HG03442 (cell line): ENCODE data around the gene COL15A1.

Experiments used
- ATAC-seq: cut with Tn5 transposase; IDR thresholded peaks from one replicate; pipeline ENCODE4 v1.9.1; 2021; ENCODE audit warnings: mild to moderate bottlenecking, moderate library complexity; ENCODE audit not compliant: unreplicated experiment

COL15A1 gene

DNA sequence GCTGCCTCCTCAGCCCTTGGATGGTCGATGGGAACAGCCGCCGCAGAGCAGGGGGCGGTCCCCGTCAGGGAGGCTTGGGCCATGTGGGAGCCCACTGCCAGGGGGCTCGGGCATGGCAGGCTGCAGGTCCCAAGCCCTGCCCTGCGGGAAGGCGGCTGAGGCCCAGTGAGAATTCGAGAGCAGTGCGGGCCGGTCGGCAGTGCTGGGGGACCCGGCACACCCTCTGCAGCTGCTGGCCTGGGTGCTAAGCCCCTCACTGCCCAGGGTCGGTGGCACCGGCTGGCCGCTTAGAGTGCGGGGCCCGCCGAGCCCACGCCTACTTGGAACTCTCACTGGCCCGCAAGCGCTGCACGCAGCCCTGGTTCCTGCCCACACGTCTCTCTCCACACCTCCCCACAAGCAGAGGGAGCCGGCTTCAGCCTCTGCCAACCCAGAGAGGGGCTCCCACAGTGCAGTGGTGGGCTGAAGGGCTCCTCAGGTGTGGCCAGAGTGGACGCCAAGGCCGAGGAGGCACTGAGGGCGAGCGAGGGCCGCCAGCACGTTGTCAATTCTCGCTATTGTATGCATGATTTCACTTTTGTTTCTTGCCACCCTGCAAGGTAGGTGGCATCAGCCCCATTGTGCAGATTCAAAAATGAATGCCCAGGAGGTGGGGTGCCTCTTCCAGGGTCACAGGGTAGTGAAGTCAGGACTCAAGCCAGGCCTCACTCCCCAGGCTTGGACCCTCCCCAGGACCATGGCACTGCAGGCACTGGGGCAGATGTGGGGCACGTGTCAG lies 48.6 kb downstream of the COL15A1 start:
- no peak for ATAC-seq

- ATAC-seq, result no peak
Measured at GRCh38 chr9:98992885-98993569, 49.3 kb downstream of the COL15A1 start.

DNA sequence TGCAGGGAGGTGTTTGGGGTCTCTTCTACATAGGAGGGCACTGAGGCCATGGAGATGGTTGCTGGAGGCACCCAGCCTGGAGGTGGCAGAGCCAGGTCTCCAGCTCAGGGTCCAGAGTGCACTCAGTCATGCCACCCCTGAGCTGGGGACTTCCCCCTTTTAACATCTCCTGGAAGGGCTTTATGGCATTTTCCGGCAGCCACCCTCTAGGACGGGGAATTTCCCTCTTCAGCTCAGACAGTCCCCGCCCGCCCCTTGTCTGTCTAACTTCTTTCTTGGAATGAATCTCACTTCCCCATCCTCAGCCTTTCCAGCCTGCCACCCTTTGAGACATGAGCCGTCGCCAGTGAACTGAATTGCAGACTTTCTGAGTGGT lies 49.9 kb downstream of the COL15A1 start:
- peak; percentile 82 for ATAC-seq

DNA sequence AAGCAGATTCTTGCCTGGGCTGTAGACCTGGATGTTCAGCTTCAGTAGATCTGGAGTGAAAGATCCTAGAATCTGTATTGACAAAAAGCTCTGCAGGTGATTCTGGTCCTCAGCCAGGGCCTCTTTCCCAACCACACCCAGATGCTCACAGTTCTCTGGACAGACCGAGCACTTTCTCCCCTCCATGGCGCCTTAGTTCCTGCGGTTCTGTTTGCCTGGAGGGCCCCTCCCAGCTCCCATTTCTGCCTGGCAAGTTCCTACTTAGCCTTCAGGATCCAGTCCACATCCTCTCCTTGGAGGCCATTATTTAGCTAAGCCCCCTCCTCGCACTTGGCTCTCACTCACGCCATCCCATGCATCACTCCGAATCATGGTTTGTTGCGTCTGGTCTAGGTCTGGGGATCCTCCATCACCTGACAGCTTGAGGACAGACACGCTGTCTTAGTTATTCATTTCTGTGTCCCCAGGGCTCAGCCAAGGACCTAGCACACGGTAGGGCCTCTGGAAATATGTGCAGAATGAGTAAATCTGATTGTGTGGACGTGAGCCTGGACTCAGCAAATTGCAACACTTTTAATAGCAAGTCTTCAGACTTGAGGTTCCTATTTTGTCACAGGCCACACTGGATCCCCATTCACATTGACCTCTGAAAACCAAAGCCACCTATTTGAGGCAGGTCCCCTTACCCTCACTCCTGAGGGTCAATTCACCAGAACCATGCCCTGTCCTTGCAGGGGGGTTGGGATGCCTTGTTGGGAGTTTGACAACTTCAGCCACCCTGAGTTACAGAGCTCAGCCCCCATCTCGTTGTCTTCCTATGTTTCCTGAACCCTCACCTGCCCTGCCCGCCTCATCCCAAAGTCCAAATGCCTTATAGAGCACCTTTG lies 50.7 kb downstream of the COL15A1 start:
- no peak for ATAC-seq

DNA sequence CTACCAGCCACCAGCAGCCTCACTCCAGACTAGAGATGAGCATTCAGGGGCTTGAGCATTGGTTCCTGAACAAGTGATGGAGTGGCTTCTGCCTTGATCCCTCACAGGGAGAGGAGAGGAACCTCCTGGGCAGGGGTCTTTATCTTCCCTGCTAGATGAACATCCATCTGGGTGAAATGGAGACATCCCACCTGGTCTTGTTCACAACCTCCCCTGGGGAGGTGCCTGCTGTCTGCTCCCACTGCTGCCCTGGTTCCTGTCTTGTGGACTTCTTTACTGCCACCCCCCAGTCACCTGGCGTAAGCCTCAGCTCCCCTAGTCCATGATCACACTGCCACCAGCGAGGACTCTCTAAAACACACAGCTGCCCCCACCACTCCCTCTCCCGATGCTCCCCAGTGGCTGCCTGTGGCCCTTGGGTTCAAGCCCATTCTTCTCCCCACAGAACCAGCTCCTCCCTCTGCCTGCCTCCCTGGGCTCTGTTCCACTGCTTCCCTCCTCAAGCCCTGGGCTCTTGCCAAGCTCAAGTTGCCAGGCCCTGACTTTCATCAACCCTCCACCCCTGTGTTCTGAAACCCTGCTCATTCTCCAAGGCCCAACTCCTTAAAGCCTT lies 51.5 kb downstream of the COL15A1 start:
- no peak for ATAC-seq

DNA sequence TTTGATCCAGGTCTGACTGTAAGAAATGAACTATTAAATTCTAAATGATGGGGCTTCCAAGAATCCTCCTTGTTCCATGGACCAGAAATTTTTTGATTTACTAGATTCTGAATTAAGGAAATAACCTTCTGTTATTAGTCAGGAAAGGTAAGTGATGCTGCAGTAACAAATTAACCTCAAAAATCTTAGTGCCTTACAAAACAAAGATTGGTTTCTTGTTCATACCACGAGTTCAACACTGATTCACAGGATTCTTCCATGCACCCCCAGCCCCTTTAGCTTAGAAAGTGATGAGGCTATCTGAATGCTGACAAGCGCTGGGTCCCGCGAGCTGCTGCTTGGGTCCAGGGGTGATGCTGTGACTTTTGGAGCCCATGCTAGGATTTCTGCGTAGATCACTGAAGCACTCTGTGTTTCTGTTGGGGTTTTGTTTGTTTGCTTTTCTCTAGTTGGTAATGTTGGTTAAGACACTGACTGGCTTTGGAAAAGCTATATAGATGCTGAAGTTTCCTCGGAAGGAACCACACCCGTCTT lies 52.3 kb downstream of the COL15A1 start:
- no peak for ATAC-seq

DNA sequence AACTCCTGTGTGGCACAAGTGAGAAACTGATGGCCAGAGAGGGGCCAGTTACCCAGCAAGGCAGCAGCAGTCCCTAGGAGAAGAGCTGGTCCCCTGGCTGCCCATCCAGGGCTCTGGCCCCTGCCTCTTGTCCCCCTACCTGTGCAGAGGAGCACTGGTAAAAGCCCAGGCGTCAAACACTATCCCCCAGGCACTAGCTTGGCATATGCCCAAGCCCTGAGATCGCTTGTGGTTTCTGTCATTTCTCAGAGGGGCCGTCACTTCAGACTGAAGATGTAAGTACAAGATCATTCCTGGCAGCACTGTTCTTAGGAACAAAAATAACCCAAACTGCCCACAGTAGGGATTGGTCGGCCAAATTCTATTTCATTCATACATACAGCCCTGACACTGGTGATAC lies 53.9 kb downstream of the COL15A1 start:
- ATAC-seq, result no peak

DNA sequence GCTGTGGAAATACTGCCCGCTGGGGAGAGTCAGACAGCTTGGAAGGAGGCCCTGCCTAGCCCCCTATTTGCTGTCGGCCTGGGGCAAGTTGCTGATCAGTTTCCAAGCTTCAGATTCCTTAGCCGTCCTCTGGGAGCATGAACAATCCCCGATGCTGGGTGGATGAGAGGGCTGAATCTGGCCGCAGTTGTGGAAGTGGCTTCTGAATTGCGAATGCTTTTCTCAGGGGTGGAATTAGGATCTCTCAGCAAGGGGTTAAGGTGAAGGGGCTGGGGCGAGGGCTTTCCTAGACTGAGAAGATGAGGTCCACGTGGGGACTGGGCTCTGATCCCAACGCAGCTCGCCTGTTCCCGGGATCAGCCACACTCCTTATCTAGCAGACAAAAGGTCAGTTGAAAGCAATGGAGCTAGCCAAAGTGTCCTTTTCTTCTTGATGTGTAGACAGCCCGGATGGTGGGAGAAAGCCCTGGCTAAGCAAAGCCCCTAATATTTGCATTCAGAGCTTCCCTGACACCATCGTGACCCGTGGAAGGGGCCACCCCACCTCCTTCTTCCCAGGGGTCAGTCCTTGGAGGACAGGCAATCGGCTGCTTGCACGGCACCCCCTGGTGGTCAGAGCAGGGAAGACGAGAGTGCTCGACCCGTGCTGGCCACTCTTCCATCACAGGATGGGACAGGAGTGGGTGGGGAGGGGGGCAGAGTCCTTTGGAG lies 54.9 kb downstream of the COL15A1 start:
- ATAC-seq, result no peak

DNA sequence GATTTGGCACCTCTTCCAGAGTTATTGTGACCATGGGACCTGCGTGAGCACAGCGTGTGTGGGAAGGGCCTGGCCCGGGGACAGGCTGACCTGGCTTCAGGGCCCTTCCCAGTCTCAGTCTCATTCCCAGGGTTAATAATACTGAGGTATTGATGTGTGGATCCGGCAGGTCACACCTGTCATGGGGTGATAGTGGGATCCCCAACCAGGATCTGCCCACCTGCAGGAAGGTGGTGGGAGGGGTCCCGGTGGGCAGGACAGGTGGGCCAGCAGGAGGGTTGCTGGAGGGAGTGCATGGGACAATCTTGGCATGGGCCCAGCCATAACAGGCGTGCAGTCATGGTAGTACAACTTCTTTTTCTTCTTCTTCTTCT lies 55.4 kb downstream of the COL15A1 start:
- no peak for ATAC-seq

GRCh38 chr9:99000476-99001395 lies 57.0 kb downstream of the COL15A1 start:
- ATAC-seq, result peak; percentile 43

DNA sequence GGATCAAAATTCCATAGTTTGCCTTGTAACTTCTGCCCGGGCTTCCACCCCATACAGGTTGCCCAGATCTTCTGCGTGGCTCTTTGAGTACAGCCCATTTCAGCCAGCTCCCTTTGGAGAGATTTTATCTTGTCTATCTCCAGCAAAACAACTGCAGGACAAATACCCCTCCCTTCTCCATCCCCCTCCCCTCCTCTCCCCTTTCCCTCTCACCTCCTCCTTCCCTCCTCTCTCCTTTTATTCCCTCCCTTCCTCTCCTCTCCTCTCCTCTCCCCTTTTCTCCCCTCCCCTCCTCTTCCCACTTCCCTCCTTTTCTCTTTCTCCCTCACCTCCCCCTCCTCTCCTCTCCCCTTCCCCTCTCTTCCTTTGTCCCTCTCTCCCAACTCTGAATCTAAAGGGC lies 58.2 kb downstream of the COL15A1 start:
- no peak for ATAC-seq

- ATAC-seq, result no peak
Measured at GRCh38 chr9:99002706-99003105, 59.0 kb downstream of the COL15A1 start.

GRCh38 chr9:99003308-99003707 lies 59.6 kb downstream of the COL15A1 start:
- no peak for ATAC-seq

DNA sequence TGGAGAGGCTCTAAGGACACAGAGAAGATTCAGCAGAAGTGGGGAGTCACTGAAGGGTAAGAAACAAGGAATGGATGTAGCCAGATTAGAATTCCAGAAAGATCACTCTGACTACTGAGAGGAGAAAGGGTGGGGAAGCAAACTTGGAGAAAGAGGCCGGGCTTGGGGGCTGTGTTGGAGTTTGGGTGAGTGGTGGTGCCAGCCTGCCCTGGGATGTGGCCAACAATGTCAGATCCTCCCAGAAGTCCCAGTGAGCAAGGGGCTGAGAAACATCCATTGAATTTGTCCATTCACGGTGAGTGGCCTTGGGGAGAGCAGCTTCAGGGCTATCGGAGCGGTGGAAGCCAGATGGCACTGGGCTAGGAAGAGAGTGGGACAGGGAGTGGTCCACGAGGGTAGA lies 60.4 kb downstream of the COL15A1 start:
- no peak for ATAC-seq

DNA sequence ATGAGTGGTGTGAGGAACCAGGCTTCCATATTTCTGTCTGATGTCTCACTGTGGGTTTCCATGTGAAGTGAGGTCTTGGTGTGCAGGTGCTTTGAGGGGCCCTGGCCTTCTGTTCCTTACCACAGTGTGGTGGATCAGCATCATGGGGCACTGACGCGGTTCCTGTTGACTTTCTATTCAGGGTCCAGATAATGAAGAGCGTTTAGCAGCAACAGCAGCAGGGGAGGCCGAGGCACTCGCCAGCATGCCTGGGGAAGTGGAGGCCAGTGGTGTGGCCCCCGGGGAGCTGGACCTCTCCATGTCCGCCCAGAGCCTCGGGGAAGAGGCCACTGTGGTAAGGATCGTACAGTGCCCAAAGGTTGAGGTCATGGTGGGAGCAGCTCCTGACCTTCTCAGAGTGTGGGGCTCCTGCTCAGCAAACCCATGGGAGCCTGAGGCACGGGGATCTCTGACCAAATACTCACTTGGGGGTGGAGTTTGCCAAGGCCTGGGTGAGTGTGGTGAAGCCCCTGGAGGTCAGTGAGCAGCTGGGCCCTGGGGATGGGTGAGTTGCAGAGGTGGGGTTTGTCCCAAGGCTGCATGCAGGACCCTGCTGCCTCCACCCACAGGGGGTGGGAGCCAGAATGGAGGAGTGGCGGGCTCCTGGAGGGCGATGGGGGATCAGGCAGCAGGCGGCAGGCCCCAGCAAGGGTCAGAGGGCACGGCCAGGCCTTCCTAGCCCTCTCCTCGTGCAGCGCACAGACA lies 61.2 kb downstream of the COL15A1 start:
- no peak for ATAC-seq

GRCh38 chr9:99005651-99006050 lies 61.9 kb downstream of the COL15A1 start:
- ATAC-seq, result no peak

GRCh38 chr9:99006511-99006910 lies 62.8 kb downstream of the COL15A1 start:
- ATAC-seq, result no peak

DNA sequence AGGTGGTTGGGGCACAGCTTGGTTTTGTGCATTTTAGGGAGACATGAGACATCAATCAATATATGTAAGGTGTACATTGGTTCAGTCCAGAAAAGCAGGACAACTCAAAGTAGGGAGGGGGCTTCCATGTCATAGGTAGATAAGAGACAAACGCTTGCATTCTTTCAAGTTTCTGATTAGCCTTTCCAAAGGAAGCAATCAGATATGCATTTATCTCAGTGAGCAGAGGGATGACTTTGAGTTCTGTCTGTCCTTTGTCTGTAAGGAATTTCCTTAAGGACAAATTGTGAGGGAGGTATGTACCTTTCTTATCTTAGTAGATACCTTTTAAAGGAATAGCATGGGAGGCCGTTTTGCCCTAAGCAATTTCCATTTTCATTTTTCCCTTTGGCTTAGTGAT lies 63.3 kb downstream of the COL15A1 start:
- ATAC-seq, result no peak

GRCh38 chr9:99008203-99008602 lies 64.5 kb downstream of the COL15A1 start:
- no peak for ATAC-seq
